GM23248 (cell line): ENCODE data around the gene KRTAP3-1.

ENCODE experiments used
- EZH2 ChIP-seq: fragments of 200-600 bp; sonication (generic); IDR thresholded peaks from 2 replicates; pipeline ENCODE4 v1.6.1; 2018; ENCODE audit warnings: antibody characterized with exemption, mild to moderate bottlenecking; ENCODE audit not compliant: insufficient read depth, poor library complexity, severe bottlenecking
- EZH2phosphoT487 ChIP-seq: fragments of 200-600 bp; sonication (generic); IDR thresholded peaks from 2 replicates; pipeline ENCODE4 v1.6.1; 2018; ENCODE audit warnings: antibody characterized with exemption, moderate library complexity, mild to moderate bottlenecking, low read depth; ENCODE audit not compliant: insufficient read depth

GRCh38 chr17:40962059-40962561, 46.8 kb downstream of the KRTAP3-1 start:
- TF ChIP-seq EZH2 (no peak), EZH2phosphoT487 (no peak)
